D721Med (cell line): ENCODE data around the gene TRIM71.

Experiments used
- DNase-seq: peaks from one replicate; pipeline ENCODE4 v3.0.0; 2011; ENCODE audit warnings: low spot score; ENCODE audit not compliant: insufficient read length
- FAIRE-seq: peaks from 2 replicates; lab custom pipeline; 2011; peaks lifted over from hg19 to GRCh38; lab: Jason Lieb, UNC
- CTCF ChIP-seq: IDR thresholded peaks from 2 replicates; pipeline ENCODE4 v1.5.1; 2012; ENCODE audit warnings: mild to moderate bottlenecking, control low read depth; ENCODE audit not compliant: insufficient read depth; ENCODE audit errors: missing control alignments

TRIM71 gene

GRCh38 chr3:32876920-32877319, 59.1 kb downstream of the TRIM71 start:
- no peak for DNase-seq
- TF ChIP-seq CTCF = no peak
- FAIRE-seq = no peak

GRCh38 chr3:32877598-32877997, 59.8 kb downstream of the TRIM71 start:
- no peak for DNase-seq
- TF ChIP-seq CTCF = no peak
- no peak for FAIRE-seq

DNA sequence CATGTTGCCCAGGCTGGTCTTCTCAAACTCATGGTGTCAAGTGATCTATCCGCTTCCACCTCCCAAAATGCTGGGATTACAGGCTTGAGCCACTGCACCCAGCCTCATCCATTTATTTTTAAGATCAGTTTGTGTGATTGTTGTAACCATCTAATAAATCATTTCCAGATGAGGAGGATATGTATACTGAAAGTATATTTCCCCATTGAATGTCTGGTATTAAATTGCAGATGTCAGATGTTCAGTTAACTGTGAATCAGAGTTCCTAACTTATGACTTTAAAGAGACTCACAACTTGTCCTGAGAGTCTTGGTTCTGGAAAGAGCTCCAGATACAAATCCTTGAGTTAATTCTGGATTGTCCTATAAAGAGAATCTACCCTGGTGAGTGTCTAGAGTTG, 62.4 kb downstream of the TRIM71 start:
- DNase-seq (no peak), FAIRE-seq (no peak)
- no peak for TF ChIP-seq CTCF

DNA sequence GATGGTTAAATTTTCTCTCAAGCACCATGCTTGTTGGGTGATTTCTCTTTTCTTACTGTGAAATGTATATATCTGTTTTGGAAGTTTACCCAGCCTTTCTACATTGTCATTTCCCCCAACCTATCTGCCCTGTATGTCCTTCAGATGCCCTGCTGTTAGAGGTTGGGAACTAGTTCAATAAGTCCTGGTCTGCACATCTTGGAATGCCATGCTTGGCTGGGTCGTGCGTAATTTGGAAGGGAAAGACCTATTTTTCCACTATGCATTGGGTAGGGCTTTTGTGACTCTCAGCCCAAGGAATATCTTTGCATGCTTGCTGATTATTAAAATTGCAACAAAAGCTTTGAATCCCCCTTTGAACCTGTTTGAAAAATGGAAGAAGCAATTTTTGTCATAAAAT, 63.8 kb downstream of the TRIM71 start:
- DNase-seq = no peak
- TF ChIP-seq CTCF = no peak
- no peak for FAIRE-seq

- DNase-seq = no peak
- no peak for TF ChIP-seq CTCF
- no peak for FAIRE-seq
These were observed 64.4 kb downstream of the TRIM71 start for GRCh38 chr3:32882189-32882588.

DNA sequence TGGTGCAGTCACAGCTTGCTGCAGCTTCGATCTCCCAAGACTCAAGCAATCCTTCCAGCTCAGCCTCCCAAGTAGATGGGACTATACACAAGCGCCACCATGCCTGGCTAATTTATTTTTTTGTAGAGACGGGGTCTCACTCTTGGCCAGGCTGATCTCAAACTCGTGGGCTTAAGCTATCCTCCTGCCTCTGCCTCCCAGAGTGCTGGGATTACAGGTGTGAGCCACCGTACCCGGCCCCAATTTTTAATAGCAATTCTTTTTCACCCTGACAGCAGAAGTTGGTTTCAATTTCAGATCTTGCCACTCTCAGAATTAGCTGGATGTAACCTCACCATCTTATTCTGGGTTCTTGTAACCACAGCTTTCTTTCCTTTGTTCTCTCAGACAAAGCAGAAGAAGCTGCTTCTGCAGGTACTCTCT, 64.8 kb downstream of the TRIM71 start:
- no peak for TF ChIP-seq CTCF
- DNase-seq (no peak), FAIRE-seq (no peak)

- DNase-seq (no peak), FAIRE-seq (no peak)
These were observed 66.0 kb downstream of the TRIM71 start for GRCh38 chr3:32883817-32884216.

More at GRCh38 chr3:32883817-32884216, 66.0 kb downstream of the TRIM71 start:
- TF ChIP-seq CTCF = no peak
